SK-N-MC (cell line): ENCODE data around the gene SLC26A2.

Experiments used
- EZH2 ChIP-seq: fragments of 200-600 bp; sonication (generic); IDR thresholded peaks from one replicate; pipeline ENCODE4 v1.6.1; 2017; ENCODE audit warnings: antibody characterized with exemption
- FOXP2 ChIP-seq: optimal IDR thresholded peaks from 2 replicates; pipeline ENCODE3; 2011; ENCODE audit warnings: mild to moderate bottlenecking, moderate library complexity; ENCODE audit not compliant: insufficient read depth; ENCODE audit errors: extremely low read length, control extremely low read depth
- POLR2AphosphoS5 ChIP-seq: IDR thresholded peaks from 2 replicates; pipeline ENCODE4 v1.6.1; 2012; ENCODE audit warnings: mild to moderate bottlenecking, low read depth, low read length, borderline replicate concordance

DNA sequence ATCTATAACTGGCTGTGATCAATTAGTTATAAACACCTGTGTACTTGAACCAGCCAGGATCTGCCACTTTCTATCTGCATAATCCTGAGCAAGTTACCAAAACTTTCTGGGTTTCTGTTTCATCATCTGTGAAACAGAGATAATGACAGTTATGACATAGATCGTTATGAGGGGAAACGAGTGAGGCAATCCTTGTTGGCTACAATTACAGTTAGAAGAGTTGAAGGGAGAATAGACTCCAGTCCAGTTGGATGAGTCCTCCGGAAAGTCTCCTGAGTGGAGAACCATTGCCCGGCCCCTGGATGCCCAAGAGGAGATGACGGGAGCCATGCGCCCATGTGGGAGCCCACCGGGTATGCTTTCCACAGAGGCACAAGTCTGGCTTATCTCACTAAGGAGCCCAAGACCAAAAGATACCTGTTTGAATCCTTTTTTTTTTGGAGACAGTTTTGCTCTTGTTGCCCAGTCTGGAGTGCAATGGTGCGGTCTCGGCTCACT, 20.4 kb upstream of the SLC26A2 start:
- TF ChIP-seq EZH2 (no peak), POLR2AphosphoS5 (no peak), FOXP2 (no peak)
